GM12801 (cell line): Measurements from ENCODE around the gene SH3BP4.

Source experiments
- CTCF ChIP-seq: IDR thresholded peaks from one replicate; pipeline ENCODE4 v1.5.1; 2011; ENCODE audit warnings: control low read depth; ENCODE audit not compliant: insufficient read length; ENCODE audit errors: extremely low read depth

The SH3BP4 gene

DNA sequence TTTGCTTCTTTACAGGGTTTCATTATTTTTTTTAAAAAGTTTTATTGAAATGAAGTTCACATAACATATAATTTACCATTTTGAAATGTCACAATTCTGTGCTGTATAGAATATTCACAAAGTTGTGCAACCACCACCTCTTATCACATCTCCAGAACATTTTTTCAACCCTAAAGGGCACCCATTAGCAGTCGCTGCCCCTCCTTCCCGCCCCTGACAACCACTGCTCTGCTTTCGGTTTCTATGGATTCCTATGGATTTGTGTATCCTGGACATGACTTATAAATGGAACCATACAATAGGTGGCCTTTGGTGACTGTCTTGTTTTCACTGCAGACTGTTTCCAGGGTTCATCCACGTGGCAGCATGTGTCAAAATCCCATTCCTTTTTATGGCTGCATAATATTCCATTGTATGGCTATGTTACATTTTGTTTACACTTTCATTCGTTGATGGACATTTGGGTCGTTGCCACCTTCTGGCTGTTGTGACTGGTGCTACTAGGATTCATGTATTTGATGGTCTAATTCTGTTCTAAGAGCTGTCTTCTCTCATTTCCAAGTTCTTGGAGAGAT lies 52.6 kb downstream of the SH3BP4 start:
- TF ChIP-seq CTCF: no peak

DNA sequence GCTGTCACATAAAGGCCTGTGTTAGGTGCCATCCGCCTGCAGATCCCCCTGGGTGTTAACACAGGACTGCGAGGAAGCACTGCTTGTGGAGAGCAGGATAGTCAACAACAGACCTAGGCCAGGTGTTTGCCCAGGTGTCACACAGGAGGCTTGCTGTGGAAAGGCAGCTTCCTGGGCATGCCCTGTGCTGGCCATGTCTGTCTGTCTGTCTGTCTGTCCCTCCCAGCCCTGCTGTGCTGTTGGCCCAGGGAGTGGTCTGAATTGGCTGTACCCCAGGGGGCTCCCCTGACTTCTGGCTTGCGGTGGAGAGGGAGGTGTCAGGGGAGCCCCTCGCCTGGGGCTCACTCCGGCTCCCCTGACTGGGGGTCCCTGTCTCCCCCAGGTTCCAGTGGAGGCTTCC lies 53.2 kb downstream of the SH3BP4 start:
- TF ChIP-seq CTCF: no peak

- no peak for TF ChIP-seq CTCF
Measured at GRCh38 chr2:235005603-235006259, 53.9 kb downstream of the SH3BP4 start.

DNA sequence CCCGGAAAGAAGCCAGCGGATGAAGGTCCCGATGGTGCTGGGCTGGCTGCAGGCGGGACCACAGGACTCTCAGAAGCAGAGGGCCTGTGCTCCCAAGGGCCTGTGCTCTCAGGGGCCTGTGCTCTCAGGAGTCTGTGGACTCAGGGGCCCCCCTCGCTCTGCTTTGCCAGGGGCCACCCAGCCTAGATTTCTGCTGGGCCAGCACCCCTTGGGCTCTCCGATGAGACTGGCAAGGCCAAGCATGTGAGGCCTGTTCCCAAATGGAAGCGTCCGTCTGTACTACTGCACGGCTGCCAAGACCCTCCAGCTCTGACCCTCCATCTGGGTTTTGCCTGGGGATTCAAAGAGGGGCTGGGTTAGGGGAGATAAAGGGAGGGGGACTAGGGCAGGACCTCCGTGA lies 54.6 kb downstream of the SH3BP4 start:
- TF ChIP-seq CTCF: no peak

GRCh38 chr2:235006986-235007385 lies 55.2 kb downstream of the SH3BP4 start:
- TF ChIP-seq CTCF: no peak

GRCh38 chr2:235007664-235008457 lies 56.0 kb downstream of the SH3BP4 start:
- TF ChIP-seq CTCF: no peak

- no peak for TF ChIP-seq CTCF
Measured at GRCh38 chr2:235008584-235009044, 56.8 kb downstream of the SH3BP4 start.
